Occipital lobe (tissue), 3 donors: ENCODE results near the gene TUBA4B. TPM values are rescaled to one million over a fixed set of nuclear protein-coding genes. Genes with fewer than 3 reads are reported as not detected.

Experiments
- DNase-seq: peaks from one replicate; lab custom pipeline; 2025; lab: John Stamatoyannopoulos, UW
- small RNA-seq: library from RNA; depleted of rRNA; stranded (forward); fragments of <200 nt; gene quantifications from one replicate; pipeline ENCODE3, GENCODE V24; 2014
- total RNA-seq: library from RNA; depleted of rRNA; stranded (reverse); fragments of >200 nt; gene quantifications from one replicate; pipeline ENCODE4 v1.2.3, GENCODE V29; 2014

The TUBA4B gene
- total RNA-seq, 1 donor from 2014 or later = not detected

DNA sequence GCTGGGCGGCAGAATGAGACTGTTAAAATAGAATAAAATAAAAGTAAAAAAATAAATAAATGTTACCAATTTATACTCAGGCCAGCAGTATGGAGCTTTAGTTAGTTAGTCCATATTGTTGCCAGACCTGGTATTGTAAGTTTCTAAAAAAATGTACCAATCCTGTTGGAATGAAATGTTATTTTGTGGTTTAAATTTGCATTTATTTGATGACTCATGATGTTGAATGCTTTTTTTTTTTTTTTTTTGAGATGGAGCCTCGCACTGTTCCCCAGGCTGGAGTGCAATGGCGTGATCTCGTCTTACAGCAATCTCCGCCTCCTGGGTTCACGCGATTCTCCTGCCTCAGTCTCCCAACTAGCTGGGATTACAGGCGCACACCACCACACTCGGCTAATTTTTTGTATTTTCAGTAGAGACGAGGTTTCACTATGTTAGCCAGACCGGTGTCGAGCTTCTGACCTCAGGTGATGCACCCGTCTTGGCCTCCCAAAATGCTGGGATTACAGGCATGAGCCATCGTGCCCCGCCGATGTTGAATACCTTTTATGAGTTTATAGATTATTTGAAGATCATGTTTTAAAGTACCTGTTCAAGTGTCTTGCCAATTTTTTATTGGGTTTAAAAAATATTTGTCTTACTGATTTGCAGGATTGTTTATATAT is 61.9 kb downstream of the TUBA4B start:
- DNase-seq = no peak

Small RNAs within 50 kb of the gene (small RNA-seq; reads per million reads assigned to genes)
- 7.0 reads per million, percentile 91 among the genes with 10 or more reads in this experiment for gene MIR153-1

Other genes starting within 250 kb of the TUBA4B start
- gene CFAP65, start 211.7 kb upstream of the TUBA4B start, total RNA-seq = 0.16 TPM
- gene IHH, start 192.3 kb upstream of the TUBA4B start, total RNA-seq = 0.16 TPM
- 9.2 TPM for gene NHEJ1, start 92.4 kb upstream of the TUBA4B start, total RNA-seq
- gene SLC23A3, start 83.2 kb upstream of the TUBA4B start, total RNA-seq = 0.31 TPM
- gene CNPPD1, start 76.3 kb upstream of the TUBA4B start, total RNA-seq = 39.3 TPM
- gene RETREG2, start 75.0 kb upstream of the TUBA4B start, total RNA-seq = 73.8 TPM
- gene ZFAND2B, start 46.5 kb upstream of the TUBA4B start, total RNA-seq = 14.5 TPM
- 32.0 TPM for gene ABCB6, start 34.3 kb upstream of the TUBA4B start, total RNA-seq
- 24.5 TPM for gene ATG9A, start 23.6 kb upstream of the TUBA4B start, total RNA-seq
- 40.4 TPM for gene ANKZF1, start 23.4 kb upstream of the TUBA4B start, total RNA-seq
- gene GLB1L, start 7.8 kb upstream of the TUBA4B start, total RNA-seq = 2.7 TPM
- gene STK16, start 7.8 kb upstream of the TUBA4B start, total RNA-seq = 15.4 TPM
- gene TUBA4A, start 675 bp downstream of the TUBA4B start, total RNA-seq = 2.7 TPM
- gene DNAJB2, start 26.1 kb downstream of the TUBA4B start, total RNA-seq = 73.2 TPM
- gene PTPRN, start 56.2 kb downstream of the TUBA4B start, total RNA-seq = 32.6 TPM
- not detected for gene RESP18, start 79.5 kb downstream of the TUBA4B start, total RNA-seq
- 17.5 TPM for gene DNPEP, start 134.7 kb downstream of the TUBA4B start, total RNA-seq
- gene DES, start 165.1 kb downstream of the TUBA4B start, total RNA-seq = 2.3 TPM
- 14.2 TPM for gene SPEG, start 181.6 kb downstream of the TUBA4B start, total RNA-seq
- gene GMPPA, start 245.6 kb downstream of the TUBA4B start, total RNA-seq = 7.5 TPM